NCI-H1105 (cell line): Measurements from ENCODE around the gene IKZF1.

ENCODE experiments used
- DNase-seq: peaks from one replicate; lab custom pipeline; 2025; lab: John Stamatoyannopoulos, UW

The IKZF1 gene

DNA sequence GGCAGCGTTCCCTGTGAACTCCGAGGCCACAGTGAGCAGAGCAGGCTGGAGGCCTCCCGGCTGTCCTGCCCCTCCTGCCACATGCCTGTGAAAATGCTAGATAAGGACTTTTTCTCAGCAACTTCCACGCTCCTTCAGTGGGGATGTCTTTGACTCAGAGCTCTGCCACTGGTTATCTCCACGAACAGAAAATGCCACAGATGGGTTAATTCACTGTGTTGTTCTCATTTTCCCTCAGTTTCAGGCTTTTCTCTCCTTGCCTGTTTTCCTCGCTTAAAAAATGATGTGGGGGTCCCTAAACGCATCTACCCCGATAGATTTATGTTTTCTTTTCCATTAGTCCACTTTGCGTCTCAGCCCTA is 51.3 kb downstream of the IKZF1 start:
- DNase-seq: no peak

DNA sequence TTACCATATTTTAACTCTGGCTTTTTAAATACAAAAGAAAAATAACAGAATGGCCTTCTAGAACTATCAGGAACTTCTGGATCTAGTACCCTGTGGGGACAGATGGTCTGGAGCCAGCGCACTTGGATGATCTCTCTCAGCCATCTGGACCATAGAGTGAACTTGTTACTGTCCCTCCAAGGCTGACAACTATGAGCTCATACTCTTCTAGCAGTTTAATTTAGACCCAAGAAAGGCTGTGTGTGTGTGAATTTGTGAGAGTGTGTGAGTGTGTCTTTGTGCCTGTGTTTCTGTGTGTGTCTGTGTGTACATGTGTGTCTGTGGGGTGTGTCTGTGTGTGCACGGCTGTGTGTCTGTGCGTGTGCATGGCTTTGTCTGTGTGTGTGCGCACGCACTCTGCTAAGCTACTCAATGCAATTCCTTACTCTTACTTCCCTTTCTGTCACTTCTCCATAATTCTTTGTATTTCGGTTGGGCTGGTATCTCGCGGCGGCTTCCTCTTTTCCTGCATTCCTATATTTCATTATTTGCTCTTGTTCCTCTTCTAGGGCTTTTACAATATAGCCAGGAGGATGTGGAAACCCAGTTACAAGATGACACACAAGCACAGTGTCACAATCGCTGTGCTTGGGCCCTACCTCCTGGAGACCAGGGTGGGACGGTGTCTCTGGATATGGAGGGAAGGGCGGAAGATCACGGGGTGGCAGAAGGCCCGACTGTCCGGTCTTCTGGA is 51.9 kb downstream of the IKZF1 start:
- DNase-seq: no peak

DNA sequence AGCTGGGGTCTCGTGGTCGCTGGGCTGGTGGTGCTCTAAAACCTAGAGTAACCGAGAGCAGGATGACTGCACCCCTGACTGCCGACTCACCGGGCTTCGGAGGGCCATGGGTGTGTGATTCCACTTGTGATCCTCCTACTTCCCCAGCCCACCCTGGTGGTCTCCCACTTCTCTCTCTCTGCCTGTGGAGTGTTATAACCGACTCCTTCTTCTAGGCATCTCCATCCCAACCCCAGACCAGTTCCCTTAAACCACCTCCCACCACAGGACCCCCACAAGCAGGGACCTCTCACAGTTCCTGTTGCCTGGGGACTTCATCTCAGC is 52.4 kb downstream of the IKZF1 start:
- DNase-seq: no peak

DNA sequence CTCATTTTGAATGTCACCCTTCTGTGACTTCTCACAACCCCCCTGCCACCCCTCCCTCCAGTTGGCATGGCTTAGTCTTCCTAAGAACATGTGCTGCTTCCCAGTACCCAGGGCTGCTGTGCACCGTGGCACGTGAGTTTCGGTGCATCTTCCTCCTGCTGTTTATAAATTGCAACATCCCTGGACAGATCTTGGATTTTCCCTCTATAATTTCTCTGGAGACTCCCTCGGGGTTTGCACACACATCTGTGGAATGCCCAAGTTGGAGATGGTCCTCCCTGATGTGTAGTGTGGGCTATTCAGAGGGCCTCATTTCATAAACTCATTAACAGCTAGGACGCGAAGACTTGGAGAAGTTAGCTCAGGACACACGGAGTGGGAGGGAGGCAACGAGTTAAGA is 52.9 kb downstream of the IKZF1 start:
- DNase-seq: no peak

DNA sequence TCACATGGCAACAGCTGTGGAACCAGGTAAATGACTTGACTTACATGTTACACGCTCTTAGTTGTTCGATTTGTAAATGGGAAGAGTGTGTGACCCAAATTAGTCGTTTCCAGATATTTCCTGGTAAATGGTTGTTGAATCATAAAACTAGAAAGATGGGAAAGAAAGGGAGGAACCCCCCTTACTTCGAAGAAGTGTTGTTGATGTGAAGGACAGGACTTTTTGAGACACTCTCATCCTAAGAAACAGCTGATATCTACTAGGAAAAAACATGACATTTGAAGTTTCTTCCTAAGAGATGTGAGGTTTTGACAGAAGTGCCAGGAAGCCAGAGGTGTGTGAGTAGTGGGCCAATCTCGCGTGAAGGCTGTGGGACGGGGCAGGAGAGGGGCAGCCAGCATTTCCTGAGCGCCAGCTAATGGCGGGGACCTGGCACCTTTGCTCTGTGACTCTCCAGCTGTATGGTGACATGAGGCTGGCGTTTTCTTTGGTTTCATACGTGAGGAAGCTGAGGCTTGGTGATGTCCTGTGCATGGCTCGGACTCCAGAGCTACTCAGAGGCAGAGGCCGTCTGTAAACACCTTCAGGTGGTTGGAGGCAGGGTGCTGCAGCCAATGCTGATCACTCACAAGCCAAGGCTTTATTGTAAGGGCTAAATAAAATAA is 53.7 kb downstream of the IKZF1 start:
- no peak for DNase-seq

DNA sequence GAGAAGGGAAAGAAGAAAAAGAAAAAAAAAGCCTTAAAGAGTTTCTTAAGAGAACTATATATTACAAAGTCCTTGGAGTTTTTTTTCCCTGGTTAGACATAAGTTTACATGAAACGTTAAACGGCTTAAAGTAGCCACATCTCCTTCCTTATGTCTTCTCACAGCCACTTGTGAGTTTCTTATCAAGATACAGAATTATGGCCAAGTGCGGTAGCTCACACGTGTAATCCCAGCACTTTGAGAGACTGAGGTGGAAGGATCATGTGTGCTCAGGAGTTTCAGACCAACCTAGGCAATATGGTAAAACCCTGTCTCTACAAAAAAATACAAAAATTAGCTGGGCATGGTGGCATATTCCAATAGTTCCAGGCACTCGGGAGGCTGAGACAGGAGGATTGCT is 54.3 kb downstream of the IKZF1 start:
- no peak for DNase-seq

DNA sequence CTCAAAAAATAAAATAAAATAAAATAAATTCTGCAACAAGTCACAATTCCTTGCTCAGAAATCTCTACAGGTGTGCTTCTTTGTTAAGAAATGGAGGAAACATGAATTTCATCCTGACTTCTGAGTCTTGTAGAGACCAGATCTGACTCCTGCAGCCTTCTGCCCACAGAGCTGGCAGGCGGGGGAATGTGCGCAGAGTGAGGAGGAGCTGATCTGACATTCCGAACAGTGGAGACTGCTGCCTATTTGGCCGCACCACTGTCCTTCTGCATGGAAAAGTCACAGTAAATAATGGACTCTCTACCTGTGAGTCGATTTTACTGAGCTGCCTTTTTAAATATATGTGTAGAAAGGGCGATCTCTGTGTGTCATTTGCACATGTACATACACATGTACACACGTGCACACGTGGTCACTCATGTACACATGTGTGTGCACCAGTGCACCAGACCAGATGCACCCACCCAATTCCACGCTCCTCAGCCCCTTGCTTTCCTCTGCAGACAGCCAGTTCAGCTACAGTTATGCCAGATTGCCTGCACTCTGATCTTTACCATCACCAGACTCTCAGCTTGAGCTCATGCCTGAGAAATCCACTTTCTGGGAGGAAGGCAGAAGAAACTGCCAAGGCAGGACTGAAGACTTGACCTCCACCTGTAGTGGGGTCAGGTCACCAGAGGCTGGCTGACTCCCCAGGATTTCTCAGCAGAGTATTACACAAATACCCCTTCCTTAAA is 54.9 kb downstream of the IKZF1 start:
- no peak for DNase-seq

DNA sequence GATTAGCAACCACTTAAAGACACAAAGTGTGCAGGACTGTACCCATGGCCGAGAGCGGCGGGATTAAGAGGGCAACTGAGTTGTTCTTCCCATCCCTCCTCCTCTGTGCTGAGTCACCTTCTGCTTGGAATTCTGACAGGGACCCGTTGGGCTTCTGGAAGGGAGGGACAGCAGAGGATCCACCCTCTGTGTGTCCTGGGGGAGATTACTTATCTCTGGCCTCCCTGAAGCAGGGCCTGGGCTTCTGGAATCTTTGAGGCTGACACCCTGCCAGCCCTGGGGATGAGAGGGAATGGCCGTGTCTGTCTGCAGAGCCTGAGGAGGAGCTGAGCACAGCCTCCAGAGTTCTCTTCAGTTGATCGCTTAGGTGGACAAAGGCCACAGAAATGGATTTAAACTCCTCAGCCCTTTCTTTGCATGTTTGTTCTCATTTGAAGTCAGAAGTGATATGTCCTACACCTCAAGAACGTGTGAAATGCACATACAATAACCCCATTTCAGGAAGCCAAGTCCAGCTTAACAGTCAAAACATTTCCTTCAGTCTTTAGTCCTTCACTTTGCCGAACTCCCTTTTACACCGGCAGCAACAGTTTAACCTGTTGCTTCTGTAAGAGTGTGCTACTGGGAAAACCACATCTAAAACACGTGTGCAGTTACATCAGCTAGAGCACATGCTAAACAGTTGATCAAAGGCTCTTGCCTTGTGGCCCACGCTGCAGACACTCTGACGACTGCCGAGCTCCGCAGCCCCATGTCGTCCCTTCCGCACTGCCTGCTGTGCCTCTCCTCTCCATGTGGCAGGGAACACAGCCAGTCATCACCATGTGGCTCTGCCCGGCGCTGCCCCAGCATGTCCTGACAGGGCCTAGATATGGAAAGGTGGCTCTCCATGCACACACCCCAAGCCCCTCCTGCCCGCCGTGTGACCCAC is 55.7 kb downstream of the IKZF1 start:
- DNase-seq: no peak

DNA sequence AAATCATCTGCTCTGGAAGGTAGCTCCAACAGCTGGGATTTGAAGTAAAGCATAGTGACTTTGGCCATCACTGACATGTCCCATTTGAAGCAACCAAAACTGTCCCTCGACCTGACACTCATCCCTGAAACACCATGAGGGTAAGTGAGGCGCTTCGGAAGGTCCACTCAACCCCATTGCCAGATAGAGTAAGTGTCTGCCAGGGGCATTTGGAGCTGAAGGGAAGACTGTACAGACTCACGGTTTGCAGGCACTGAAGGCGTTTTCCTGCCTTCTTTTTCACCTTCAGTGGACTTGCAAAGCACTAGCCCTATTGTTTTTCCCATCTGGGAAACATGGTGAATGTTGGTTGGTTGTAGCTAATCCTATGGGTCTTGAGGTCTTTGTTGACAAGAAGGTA is 57.6 kb downstream of the IKZF1 start:
- DNase-seq: no peak

DNA sequence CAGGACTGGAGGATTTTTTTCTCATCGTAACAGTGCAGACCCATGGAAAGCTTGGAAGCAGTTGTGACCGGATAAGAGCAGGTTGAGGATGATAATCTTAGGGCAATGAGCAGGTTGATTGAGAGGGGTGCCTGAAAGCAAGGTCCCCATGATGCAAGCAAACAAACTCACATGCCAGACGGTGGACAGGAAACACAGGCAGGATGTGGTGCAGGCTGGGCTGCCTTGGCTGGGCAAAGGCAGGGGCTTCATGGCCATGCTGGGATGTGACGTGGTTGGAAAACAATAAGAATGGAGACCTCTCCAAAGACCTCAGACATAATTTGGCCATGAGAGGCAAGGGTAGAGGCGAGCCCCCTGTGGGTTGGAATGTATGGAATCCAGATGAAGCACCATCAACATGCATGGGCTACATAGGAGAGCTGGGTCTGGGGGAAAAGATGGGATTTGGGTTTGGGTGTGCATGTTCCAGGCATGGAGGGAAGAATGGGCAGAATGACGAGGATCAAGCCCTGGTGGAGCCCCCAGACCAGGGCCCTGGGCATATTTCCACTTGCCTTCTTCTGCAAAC is 58.3 kb downstream of the IKZF1 start:
- DNase-seq: no peak

DNA sequence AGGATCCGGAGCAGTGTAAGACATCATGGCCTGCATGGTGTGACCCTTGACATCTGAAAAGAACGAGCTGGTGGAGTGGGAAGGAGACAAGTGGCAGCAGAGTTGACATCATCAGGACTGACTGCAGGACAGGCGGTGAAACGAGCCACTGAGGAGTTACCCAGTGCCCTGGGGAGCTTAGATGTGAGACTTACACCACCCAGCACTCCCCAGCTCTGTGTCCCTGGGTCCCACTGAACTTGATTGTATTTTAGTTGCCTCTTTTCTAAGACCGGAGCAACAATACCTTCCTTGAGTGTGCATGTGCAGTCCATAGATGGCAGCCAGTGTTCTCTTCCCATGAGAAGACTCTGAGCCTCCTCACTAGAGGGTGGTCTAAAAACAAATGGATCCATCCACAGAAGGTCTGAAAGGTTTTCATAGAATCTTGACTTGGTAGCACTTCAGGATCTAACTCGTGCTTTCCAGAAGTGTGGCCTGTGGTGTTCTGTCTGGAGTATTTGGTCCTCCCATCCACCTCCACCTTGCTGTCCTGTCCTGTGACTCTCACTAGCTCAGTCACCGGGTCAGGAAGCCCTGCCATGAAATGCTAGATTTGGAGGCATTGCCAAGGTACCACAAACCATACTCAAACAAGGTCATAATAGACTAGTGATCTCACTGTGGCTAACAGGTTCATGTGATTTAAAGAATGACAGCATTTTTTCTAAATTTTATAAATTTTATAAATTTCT is 59.0 kb downstream of the IKZF1 start:
- DNase-seq: no peak

DNA sequence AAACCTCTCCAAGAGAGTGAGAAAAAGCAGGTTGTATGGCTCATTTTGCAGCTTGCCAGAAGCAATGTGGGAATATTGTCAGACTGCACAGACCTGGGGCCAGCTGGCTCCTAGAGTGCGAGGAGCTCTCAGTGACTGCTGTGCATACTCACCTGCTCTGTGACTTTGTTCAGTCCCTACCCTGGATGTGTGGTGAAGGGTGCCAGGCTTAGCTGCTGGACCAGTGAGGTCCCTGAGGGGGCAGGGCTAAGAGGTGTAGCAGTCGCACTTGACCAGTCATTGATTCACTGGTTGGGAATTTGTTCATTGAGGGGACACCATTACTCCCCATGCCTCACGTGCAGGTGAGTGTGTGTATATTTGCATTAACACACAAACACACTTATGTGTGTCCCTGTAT is 60.1 kb downstream of the IKZF1 start:
- DNase-seq: no peak

DNA sequence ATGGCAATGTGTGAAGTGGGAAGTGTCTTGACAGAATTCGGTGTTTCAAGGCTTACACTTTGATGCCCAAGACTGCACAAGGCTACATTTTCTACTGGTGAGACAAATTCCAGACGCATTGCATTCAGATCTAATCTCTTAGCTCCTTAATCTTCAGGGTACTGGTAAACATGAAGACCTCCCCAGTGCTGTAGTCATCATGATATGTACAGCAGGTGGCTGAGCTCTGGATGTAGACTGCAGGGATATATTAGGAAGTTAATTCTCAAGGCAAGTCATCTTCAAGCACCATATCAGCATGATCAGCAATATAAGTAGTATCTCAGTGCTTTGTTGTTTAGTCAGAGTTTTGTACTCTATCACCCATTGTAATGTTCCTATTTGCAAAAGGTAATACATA is 61.8 kb downstream of the IKZF1 start:
- DNase-seq: no peak

DNA sequence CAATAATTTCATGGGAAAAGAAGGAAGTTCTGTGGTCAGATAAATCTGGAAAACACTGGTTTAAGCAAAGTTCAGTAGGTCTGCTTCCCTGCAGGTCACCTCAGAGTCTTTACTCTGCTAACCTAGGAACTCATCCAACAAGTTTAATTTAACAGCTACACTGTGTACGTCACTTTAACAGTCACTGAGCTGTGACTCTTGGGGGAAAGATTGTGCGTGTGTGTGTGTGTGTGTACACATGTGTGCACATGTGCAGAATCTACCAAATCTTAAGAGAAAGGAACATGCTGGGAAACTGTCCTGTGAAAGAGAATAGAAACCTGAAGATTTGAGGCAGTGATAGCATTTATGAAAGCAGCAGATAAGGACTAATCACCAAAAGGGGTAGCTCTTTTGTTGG is 62.6 kb downstream of the IKZF1 start:
- DNase-seq: no peak

DNA sequence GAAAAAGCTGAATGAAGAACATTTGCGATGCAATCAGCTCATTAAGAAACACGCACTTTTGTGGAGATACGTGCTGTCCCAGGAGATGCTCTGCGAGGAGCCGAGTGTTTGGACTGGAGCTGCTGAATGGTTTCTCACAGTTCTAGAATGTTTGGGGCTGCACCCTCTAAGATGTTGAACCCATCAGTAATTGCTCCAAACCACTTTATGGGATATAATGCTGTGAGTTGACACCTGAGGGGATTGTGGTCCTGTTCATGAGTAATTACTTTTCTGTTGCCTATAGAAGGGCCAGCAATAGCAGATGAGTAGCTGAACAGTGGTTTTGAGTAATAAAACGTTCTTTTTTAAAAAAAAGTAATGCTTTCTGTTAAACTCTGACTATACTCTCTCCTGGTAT is 63.1 kb downstream of the IKZF1 start:
- DNase-seq: no peak

DNA sequence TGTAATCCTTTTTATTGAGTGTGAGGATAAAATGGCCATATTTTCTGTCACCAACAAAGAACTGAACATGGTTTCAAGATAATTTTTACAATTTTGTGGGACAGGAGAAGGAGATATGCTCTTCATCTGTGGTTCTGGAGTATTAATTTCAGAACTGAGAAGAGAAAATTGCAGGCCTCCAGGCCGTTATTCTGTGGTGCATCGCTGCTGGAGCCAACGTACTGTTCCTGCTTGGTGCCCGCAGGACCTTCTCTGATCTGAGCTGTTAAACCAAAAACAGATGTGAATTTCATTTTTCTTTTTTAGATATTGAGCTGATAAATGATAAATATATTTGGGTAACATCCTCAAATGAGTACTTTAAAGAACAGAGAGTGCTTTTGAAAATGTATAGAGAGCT is 63.9 kb downstream of the IKZF1 start:
- DNase-seq: no peak

DNA sequence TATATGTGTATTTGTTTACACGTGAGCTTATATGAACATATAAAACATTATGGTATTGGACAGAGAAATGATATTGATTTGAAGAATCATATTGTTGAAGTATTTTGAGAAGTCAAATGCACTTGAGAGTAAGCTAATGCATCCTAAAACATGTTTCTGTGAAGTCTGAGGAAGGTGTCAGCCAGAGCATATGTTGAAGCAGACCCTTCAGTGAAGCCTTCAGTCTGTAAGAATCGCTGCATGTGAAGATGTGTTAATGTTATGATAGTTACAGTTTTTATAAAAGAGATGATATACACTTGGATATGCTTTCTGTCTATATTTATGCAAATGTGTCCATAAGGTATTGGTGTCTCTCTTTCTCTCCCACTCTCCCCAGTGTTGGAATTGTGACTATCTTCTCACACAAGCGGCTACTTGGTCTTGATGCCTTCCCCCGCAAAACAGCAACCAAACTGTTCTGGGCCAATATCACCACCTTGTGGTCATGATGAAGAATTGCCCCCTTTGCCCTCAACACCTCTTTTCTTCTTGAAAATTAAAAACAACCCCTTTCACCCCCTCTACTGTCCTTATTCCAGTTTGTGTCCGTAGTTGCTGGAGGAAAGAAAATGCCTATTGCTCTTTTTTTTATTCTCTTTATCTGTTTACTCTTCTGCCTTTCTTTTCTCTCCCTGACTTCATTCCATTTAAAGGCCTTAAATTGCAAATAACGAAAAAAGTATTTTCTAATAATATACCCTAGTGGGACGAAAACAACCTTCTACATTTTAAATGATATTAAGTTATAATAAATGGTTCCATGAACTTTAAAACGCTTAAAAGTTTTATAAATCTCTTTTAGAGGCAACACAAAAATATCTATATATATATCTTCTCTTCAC is 64.9 kb downstream of the IKZF1 start:
- peak; percentile 46 for DNase-seq

DNA sequence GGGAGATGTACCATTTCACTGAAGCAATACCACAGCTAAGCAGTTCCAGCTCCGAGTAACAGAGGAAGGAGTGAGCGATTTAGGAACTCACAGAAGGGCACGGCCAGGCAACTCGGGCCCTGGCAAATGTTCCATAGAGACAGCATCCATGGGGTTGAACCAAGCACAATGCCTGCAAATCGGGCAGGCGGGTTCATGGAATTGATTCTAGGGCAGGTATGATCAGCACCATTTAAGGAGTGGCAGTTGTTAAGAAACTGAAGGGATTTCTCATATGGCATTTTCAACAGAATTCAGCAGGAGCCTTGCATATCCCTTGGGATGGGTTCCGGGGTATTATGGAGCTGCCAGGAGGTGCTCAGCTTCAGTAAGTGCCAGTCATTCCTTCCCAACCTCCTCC is 66.4 kb downstream of the IKZF1 start:
- no peak for DNase-seq

DNA sequence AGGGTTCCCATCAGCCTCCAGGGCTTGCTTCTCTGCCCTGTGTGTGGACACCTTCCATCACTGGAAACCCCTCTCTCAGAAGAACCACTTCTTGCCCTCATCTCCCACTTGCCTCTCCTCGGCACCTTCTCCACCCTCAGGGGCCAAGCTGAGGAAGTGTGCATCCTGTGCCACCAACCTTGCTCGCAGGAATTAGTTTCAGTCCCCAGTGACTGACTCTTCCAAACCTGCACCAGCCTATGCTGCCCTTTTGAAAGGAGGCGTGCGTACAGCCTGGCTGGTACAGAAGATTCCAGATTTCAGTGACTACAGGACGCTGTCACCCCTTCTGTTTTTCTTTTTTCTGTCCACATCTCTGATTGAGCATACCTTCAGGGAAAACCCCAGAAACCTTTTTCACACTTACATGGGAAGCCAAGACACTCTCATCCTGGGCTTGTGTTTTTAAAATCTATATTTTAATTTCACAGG is 67.1 kb downstream of the IKZF1 start:
- no peak for DNase-seq

DNA sequence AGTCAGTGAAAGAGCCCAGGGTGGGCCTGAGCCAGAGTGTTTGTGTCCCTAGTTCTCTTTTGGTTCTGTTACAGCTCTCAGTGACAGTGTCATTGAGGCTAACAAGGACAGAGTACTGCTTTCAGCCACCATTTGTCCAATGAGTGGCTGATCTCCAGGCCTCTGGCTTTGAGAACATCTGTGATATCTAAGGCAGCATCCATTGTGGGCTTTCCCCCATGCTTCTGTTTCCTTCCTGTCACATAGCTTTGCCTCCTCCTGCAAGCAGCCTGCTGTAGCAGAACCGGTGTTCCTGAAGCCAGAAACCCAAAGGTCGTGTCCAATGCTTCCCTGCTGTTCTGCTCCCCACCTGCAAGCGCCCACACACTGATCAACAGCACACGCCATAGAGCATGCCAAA is 68.4 kb downstream of the IKZF1 start:
- DNase-seq: no peak
